Measurements from ENCODE around the gene SARDH.

Gene SARDH

DNA sequence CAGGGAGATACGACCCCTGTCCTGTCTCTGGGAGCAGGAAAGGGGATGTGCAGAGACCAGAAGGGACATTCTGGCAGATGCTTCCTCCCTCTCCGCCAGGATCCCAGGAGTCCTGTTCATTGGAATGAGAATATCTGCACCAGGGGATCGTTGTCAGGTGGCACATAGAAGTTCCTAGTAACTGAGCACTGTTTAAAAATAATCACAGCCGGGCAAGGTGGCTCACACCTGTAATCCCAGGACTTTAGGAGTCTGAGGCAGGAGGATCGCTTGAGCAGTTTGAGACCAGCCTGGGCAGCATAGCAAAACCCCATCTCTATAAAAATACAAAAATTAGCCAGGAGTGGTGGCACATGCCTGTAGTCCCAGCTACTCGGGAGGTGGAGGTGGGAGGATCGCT lies 12.3 kb downstream of the SARDH start:
- no peak overlapping the region for H3K27ac ChIP-seq
- in situ Hi-C loops (cut with HindIII; ENCODE audit: low pct_ligation_motif_present, low sequenced_read_pairs): no loop called here
- H3K36me3 ChIP-seq (replicated peaks): no peaks in the 10 kb centered on the region
- H3K27me3 ChIP-seq (replicated peaks): no peaks in the 10 kb centered on the region
- TF ChIP-seq, protein P1, sequence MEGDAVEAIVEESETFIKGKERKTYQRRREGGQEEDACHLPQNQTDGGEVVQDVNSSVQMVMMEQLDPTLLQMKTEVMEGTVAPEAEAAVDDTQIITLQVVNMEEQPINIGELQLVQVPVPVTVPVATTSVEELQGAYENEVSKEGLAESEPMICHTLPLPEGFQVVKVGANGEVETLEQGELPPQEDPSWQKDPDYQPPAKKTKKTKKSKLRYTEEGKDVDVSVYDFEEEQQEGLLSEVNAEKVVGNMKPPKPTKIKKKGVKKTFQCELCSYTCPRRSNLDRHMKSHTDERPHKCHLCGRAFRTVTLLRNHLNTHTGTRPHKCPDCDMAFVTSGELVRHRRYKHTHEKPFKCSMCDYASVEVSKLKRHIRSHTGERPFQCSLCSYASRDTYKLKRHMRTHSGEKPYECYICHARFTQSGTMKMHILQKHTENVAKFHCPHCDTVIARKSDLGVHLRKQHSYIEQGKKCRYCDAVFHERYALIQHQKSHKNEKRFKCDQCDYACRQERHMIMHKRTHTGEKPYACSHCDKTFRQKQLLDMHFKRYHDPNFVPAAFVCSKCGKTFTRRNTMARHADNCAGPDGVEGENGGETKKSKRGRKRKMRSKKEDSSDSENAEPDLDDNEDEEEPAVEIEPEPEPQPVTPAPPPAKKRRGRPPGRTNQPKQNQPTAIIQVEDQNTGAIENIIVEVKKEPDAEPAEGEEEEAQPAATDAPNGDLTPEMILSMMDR (IDR thresholded peaks at IDR 0.05; ENCODE audit: low read depth, low read length, missing control alignments): no peak
- no peak for DNase-seq
- H3K4me3 ChIP-seq (ENCODE audit: low read depth, low read length): no peak overlapping the region

DNA sequence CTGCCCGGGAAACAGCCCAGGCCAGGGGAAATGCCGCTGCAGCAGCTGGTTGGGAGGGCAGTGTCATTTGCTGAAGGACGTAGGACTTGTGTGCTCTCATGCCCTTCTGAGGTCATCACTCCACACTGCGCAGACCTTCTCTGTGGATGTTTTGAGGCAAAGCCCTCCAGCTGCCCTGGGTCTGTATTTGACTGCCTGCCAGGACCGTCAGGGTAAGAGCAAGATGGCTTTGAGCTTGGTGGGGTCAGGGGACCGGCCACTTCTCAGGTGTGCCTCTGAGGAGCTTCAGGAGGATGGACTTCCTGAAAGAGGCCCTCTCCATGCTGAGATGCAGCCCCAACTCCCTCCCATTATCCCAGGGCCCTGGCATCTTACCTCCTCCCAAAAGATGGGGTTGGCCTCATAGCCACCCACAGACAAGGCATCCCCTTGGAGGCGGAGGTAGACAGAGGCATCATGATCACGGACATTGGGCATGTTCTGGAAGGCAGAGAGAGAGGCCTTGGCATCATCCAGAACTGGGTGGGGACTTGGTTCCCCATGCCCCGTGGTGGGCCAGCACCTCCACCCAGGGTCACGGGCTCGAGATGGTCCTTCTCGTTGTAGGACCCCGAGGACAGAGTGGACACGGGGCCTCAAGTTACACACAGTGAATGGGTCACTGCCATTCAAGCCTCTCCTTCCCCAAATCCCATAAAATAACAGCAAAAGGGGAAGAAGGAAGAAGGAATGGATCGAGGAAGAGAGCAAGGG lies 19.4 kb downstream of the SARDH start:
- in situ Hi-C loops (cut with HindIII; ENCODE audit: low pct_ligation_motif_present, low sequenced_read_pairs): no loop called here
- Histone ChIP-seq H3K27me3 (replicated peaks) (no peaks in the 10 kb centered on the region), H3K36me3 (replicated peaks) (no peaks in the 10 kb centered on the region), H3K4me3 (ENCODE audit: low read depth, low read length) (no peak overlapping the region), H3K27ac (no peak overlapping the region)
- TF ChIP-seq, protein P1 (IDR thresholded peaks at IDR 0.05; ENCODE audit: low read depth, low read length, missing control alignments): no peak
- DNase-seq: no peak

DNA sequence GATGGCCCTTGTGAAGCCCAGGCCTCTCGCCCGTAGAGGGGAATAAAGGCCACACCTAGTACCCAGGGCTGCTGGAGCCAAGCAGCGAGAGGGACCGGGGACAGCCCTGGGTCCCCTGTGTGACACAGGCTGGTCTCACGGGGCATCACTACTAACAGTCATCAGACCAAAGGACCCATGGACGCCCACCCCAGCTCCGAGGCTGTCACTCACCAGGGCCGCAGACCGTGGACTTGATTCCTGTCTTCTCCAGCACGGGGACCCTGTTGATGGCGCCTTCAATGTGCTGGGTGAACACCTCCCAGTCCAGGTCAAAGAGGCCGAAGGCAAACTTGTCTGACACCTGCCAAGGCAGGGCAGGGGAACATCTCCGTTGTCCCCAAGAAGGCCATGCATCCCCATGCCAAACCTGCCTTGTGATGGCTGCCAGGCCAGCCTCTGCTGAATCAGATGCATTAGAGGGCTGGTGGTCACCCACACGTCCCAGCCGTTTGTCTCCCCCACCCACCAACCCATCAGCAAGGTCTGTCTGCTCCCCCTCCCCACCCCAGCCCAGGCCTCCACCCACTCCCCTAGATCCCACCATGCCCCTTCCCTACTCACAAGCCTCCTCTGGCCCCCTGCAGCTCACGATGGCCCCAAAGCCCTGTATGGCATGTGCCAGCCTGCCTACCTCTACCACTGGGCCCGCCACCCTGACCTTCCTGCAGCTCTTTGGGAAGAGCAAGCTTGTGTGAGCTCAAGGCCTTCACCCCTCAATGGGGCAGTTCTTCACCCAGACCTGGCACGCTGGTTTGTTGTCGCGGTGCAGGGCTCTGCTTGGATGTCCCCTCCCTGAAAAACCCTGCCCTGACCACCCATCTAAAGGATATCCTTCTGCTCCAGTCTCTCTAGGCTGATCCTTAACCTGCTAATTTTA lies 20.8 kb downstream of the SARDH start:
- no peak overlapping the region for H3K27ac ChIP-seq
- in situ Hi-C loops (cut with HindIII; ENCODE audit: low pct_ligation_motif_present, low sequenced_read_pairs): no loop called here
- no peak overlapping the region for H3K4me3 ChIP-seq (ENCODE audit: low read depth, low read length)
- H3K36me3 ChIP-seq (replicated peaks): no peaks in the 10 kb centered on the region
- DNase-seq: no peak
- no peaks in the 10 kb centered on the region for H3K27me3 ChIP-seq (replicated peaks)
- TF ChIP-seq, protein P1 (IDR thresholded peaks at IDR 0.05; ENCODE audit: low read depth, low read length, missing control alignments): no peak

DNA sequence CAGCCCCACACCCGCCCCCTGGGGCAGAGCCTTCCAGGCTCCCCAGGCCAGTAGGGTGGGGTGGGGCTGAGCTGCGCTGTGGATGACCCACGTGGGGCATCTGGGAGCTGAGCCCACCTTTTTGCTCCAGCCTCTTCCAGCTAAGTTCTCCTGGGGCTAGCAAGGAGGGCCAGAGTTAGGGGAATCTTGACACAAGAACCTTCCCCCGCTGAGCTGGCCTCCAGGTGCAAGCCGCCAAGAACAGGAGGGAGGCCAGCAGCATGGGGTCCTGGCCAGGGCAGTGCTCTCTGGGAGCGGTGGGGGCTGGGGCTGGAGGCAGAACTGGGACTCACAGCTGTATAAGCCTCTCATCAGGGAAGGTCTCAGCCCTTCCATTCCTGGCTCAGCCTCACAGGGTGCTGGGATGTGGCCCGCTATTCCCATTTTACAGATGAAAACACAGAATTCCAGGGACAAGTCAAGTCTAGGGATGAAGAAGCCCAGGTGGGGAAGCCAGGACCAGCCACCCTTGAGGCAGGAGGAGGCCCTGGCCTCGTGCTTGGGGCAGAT lies 21.5 kb downstream of the SARDH start:
- TF ChIP-seq, protein P1 (IDR thresholded peaks at IDR 0.05; ENCODE audit: low read depth, low read length, missing control alignments): no peak
- Histone ChIP-seq H3K27me3 (replicated peaks) (no peaks in the 10 kb centered on the region), H3K27ac (no peak overlapping the region), H3K4me3 (ENCODE audit: low read depth, low read length) (no peak overlapping the region), H3K36me3 (replicated peaks) (no peaks in the 10 kb centered on the region)
- no peak for DNase-seq
- in situ Hi-C loops (cut with HindIII; ENCODE audit: low pct_ligation_motif_present, low sequenced_read_pairs): no loop called here

DNA sequence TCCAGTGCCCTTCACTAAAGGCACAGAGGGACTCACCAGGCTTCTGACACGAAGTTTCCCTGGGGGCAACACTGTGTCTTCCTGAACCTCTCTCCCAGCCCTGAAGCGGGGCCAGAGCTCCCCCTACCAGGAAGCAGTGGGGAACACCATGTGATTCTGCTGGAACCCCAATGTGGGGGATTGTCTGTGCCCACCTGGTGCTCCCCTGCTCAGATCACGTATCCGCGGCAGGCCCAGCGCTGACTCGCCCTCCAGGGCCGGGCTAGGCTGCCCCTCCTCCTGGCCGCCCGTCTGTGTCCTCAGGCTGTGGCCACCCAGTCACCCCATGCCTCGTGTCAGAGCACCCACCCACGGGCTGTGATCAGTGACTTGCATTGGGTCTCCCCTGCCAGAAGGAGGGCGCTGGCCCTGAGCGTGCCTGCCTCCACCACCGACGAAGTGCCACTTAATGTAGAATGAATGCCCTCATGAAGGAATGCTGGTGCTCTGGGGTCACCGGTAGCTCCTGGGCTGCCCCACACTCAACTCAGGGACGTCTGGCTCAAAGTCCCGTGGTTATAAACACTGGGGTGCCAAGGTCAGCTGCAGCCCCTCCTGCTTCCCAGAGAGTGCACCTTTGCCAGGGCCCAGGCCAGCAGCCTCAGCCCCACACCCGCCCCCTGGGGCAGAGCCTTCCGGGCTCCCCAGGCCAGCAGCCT lies 22.1 kb downstream of the SARDH start:
- H3K4me3 ChIP-seq (ENCODE audit: low read depth, low read length): no peak overlapping the region
- TF ChIP-seq, protein P1 (IDR thresholded peaks at IDR 0.05; ENCODE audit: low read depth, low read length, missing control alignments): peak; percentile 77
- peak; percentile 27 for DNase-seq
- in situ Hi-C loops (cut with HindIII; ENCODE audit: low pct_ligation_motif_present, low sequenced_read_pairs): no loop called here
- H3K27me3 ChIP-seq (replicated peaks): no peaks in the 10 kb centered on the region
- no peaks in the 10 kb centered on the region for H3K36me3 ChIP-seq (replicated peaks)
- H3K27ac ChIP-seq: peak overlapping the region; percentile 93
